Measurements from ENCODE around the gene SEMG1. TPM values are rescaled to one million over a fixed set of nuclear protein-coding genes. Genes with fewer than 3 reads are reported as not detected.

SEMG1 gene
- total RNA-seq, 1 experiment from 2014 or later, result not detected

GRCh38 chr20:45173522-45173921, 33.3 kb upstream of the SEMG1 start:
- Mint-ChIP-seq H3K36me3 (ENCODE audit: insufficient read depth, unreplicated experiment) (no peaks in the 10 kb centered on the region), H3K9me3 (ENCODE audit: unreplicated experiment) (no peaks in the 10 kb centered on the region), H3K27ac (ENCODE audit: low read depth, unreplicated experiment) (no peak overlapping the region), H3K27me3 (ENCODE audit: insufficient read depth, unreplicated experiment) (no peaks in the 10 kb centered on the region), H3K4me3 (ENCODE audit: unreplicated experiment) (no peak overlapping the region), H3K4me1 (ENCODE audit: insufficient read depth, unreplicated experiment) (peaks cover 23% of the 10 kb centered on the region)
- intact Hi-C loops (cut with micrococcal nuclease), result no loop called here
- ChIA-PET POLR2A (interaction anchor here (1.0 to 1.8 kb wide), 2 partner anchors 15 to 81 kb away, joined by 4 to 7 read pairs; partner anchors contain the start of gene SLPI), CTCF (interaction anchor here (0.5 to 1.4 kb wide), 4 partner anchors 118 to 128 kb away, joined by 3 to 4 read pairs (median 4); no protein-coding TSS in a partner anchor)
- no TSS peak for BruUV-seq (replicated peaks)
- DNase-seq (ENCODE audit: unreplicated experiment), result peak; percentile 33
- no peak for TF ChIP-seq CTCF (IDR thresholded peaks at IDR 0.05; ENCODE audit: unreplicated experiment)

- Mint-ChIP-seq H3K4me1 (ENCODE audit: insufficient read depth, unreplicated experiment) (peaks cover 23% of the 10 kb centered on the region), H3K4me3 (ENCODE audit: unreplicated experiment) (no peak within 1 kb of the TSS), H3K9me3 (ENCODE audit: unreplicated experiment) (no peaks in the 10 kb centered on the region), H3K27me3 (ENCODE audit: insufficient read depth, unreplicated experiment) (no peaks in the 10 kb centered on the region), H3K36me3 (ENCODE audit: insufficient read depth, unreplicated experiment) (no peaks in the 10 kb centered on the region), H3K27ac (ENCODE audit: low read depth, unreplicated experiment) (no peak within 1 kb of the TSS)
- ChIA-PET CTCF (interaction anchor here (0.6 to 1.4 kb wide), 3 partner anchors 35 to 716 kb away, joined by 3 to 10 read pairs (median 3); partner anchors contain the start of gene NEURL2), POLR2A (interaction anchor here (0.6 to 1.4 kb wide), 10 partner anchors 12 to 428 kb away, joined by 3 to 13 read pairs (median 4); partner anchors contain the start of genes PIGT, SLPI and SYS1)
- TSS peak; percentile 65 for BruUV-seq (replicated peaks)
- no peak for TF ChIP-seq CTCF (IDR thresholded peaks at IDR 0.05; ENCODE audit: unreplicated experiment)
- peak; percentile 99 for DNase-seq (ENCODE audit: unreplicated experiment)
- intact Hi-C loops (cut with micrococcal nuclease), result no loop called here
Observed at GRCh38 chr20:45174434-45175364, 32.1 kb upstream of the SEMG1 start, which contains the start of gene PI3. TSS of gene PI3 (plus strand) at chr20:45174902. CDS start at chr20:45174923, 21 bp downstream.

- Mint-ChIP-seq H3K27me3 (ENCODE audit: insufficient read depth, unreplicated experiment) (no peaks in the 10 kb centered on the region), H3K27ac (ENCODE audit: low read depth, unreplicated experiment) (no peak overlapping the region), H3K9me3 (ENCODE audit: unreplicated experiment) (no peaks in the 10 kb centered on the region), H3K4me1 (ENCODE audit: insufficient read depth, unreplicated experiment) (peaks cover 23% of the 10 kb centered on the region), H3K4me3 (ENCODE audit: unreplicated experiment) (no peak overlapping the region), H3K36me3 (ENCODE audit: insufficient read depth, unreplicated experiment) (no peaks in the 10 kb centered on the region)
- no TSS peak for BruUV-seq (replicated peaks)
- TF ChIP-seq CTCF (IDR thresholded peaks at IDR 0.05; ENCODE audit: unreplicated experiment), result no peak
- CTCF ChIA-PET, result interaction anchor here (0.5 to 1.8 kb wide), 6 partner anchors 13 to 1685 kb away, joined by 3 to 6 read pairs (median 3); no protein-coding TSS in a partner anchor
- intact Hi-C loops (cut with micrococcal nuclease), result no loop called here
- DNase-seq (ENCODE audit: unreplicated experiment), result peak; percentile 62
- POLR2A ChIA-PET, result interaction anchor here (0.6 to 0.8 kb wide), 3 partner anchors 10 to 339 kb away, joined by 3 to 4 read pairs (median 3); partner anchors contain the start of gene SPINT3
Observed at GRCh38 chr20:45176526-45177267, 30.1 kb upstream of the SEMG1 start.
